HG03439 (cell line): ENCODE data around the gene GRIK4.

Source experiments
- ATAC-seq: cut with Tn5 transposase; IDR thresholded peaks from one replicate; pipeline ENCODE4 v1.9.1; 2021; ENCODE audit warnings: mild to moderate bottlenecking, moderate library complexity; ENCODE audit not compliant: unreplicated experiment

The GRIK4 gene

DNA sequence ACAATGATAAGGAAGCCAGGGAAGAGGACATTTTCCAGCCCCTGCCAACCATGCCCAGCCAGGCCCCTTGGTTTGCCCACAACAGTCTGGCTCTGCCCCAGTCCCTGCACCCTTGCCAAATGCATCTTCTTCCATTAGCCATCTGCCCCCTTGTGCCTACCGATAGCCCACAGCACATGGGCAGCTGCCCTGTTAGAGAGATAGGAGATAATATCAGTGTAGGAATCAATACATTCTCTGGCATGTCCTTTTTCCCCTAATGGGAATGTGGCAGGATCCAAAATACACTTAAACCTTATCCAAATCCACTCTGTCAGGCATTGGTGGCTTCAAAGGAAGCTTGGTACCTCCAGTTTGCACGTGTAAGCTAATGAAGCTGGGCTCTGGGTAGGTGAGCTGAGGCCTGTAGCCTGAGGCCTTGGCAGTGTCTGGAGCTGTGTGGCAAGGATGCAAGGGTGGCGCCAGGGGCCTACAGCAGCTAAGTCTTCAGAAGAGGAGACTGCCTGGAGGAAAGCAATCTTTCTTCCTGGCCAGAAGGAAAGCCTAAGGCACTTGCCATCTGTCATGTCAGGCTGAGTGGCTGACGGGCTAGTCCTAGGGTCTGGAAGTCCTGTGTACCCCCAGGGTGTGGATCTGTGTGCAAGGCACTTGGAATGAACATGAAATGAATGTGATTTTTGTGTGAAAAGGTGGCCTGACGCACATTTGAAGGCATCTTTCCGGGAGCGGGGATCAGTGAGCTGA, 348.2 kb downstream of the GRIK4 start:
- ATAC-seq, result no peak

DNA sequence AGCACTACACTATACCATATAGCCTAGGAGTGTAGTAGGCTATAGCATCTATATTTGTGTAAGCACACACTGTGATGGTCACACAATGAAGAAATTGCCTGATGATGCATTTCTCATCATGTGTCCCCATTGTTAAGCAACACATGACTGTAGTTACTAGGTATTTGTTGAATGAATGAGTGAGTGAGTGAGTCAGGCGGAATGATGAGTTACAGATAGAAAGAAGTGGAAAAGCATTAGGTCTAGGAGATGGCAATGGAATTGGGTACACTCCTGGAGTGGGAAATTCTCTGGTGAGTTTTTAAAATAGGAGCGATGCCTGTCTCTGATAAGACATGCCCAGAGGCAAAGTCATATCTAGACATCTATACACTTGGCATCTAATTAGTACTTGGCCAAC, 351.8 kb downstream of the GRIK4 start:
- no peak for ATAC-seq

DNA sequence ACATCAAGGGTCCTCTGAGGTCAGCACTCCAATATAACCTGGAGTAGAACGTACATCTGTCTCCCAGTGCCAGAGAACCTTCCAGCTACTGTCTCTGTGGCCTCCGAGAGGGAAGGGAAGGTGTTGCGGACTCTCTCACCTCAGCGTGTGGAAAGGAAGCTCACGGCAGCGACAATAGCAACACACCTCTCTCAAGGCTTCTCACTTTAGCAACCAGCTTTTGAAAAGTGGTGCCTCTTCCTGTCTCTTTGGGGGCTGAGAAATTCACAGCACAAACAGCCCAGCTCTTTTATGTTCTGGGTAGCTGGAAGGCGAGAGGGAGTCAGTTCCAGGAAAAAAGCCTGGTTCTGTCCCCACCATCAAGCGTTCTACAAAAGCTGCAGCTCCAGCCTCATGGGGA, 355.5 kb downstream of the GRIK4 start:
- ATAC-seq, result no peak

DNA sequence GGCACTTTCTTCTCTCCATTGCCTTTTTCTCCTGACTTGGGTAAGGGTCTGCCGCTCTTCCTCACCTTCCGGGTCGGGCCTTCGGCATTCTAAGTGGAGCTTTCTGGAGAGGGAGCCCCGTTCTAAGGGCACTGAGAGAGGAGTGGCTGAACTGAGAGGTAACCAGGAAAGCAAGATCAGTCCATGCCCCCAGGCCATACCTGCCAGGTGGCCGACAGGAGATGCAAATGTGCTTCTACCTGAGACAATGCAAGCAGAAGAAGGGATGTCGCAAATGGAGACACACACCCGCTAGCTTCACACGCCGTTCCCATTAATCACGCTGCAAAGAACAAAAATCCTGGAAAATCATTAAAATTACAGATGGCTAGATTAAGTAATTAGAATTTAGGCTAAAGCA, 356.0 kb downstream of the GRIK4 start:
- ATAC-seq, result no peak

DNA sequence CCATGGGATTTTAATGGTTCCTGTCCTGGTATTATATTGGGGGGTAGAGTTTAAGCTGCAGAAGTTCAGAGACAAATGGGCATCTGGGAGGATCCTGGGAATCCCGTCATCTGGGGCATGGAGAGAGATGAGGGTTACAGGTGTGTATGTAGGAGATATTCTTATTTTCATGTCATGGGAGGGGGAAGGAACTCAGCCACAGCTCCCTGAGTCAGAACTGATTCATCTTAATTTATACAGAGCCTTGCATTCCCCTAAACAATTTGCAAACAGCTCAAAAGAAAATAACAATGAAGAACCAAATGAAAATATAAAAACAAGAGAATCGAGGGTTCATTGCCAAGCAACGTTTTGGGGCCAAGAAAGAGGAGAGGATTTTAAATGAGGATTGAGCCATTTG, 356.4 kb downstream of the GRIK4 start:
- no peak for ATAC-seq

DNA sequence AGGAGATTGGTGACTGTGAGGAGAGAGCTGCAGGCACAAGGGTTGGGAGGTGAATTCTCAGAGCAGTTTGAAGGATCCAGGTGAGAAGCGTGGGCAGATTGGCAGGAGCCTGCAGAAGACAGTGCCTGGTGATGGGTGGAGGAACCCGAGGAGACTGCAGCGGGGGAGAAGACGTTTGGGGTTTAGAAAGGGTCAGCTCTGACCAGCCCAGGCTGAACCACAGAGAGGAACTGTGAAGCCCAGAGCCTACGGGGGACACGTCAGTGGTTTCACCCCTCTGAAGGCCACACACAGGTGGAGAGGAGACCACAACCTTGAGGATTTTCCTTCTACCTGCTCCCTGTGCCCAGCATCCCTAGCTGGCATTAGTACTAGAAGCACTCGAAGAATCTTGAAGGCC, 357.5 kb downstream of the GRIK4 start:
- ATAC-seq, result no peak

DNA sequence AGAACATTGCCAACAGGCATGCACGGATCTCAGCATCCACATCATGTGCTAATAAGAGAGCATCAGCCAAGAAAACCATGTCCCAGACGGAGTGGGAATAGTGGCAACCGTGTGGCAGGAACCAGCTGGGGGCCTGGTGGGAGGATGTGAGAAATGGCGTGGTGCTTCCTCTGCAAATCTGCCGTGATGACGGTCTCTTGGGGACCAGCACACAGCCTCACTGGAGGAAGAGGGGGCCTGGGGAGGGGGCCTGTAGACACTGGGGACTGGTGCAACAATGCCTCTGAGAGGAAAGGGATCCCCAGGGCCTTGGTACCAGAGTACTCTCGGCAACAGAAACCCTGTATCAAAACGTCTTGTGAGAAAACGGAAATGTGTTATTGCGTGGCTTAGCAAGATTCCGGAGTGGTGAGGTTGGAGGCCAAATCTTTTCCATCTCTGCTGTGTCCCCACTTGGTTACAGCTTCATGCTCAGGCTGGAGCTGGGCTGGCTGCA, 358.0 kb downstream of the GRIK4 start:
- ATAC-seq, result no peak

DNA sequence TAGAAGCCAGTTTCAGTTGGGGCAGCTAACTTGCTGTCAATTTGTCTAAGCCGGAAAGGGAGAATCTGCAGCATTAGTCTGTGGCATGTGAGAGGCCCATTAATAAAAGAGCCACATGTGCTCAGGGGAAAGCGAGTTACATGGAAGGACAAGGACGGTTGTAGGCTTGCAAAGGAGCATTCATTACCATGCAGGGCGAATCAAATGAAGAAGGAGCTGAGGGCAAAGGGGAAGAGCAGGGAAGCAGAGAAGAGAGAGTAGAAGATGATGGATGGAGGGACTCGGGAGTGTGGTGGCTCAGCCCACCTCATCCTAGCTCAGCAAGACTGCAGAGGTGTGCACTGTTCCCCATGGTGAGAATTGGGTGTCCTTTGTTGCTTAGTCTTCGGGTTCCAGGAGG, 359.6 kb downstream of the GRIK4 start:
- ATAC-seq, result no peak

DNA sequence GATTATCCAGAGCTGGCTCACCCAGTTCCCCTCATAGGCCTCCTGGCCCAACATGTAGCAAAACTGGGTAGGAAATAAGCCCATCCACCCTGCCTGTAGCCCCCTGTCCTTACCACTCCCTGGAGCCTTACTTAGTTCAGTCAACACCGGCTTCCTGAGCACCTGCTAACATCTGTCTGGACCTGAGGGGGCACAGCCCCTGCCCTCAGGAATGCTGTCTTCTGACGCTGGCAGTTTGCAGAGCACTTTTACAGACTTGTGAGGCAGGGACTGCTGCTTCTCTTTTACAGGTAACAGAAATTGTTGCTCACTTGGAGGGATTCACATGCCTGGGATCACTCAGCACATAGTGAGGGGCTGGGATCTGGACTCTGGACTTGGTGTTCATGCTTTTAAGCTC, 360.4 kb downstream of the GRIK4 start:
- no peak for ATAC-seq

DNA sequence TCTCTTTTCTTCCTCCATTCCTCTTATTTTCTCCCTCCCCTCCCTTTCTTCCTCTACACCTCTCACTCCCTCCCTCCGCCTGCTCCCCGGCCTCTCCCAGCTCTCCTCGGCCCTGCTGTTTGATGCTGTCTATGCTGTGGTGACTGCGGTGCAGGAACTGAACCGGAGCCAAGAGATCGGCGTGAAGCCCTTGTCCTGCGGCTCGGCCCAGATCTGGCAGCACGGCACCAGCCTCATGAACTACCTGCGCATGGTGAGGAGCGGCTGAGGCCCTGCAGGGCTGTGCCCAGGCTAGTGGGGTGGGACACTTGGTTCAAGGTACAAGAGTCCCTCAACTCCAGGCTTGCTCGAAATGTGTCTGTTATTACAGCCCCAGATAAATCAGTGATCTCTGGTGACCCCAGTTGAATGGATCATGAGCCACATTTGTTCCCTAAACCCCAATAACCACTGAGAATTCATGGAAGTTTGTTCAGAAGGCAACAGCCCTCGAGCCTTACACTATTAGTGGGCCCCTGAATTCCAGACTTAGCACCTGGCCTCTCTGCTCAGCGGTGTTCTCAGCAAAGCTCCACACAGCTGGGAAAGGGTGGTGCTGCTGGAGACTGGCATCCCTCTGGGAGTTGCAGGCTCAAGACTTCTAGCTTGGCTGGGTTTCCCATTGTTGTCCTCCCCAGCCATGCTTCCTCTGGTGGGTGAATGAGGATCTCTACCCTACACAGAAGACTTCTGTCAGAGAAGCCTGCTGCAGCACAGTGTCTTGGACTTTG, 362.6 kb downstream of the GRIK4 start:
- no peak for ATAC-seq

DNA sequence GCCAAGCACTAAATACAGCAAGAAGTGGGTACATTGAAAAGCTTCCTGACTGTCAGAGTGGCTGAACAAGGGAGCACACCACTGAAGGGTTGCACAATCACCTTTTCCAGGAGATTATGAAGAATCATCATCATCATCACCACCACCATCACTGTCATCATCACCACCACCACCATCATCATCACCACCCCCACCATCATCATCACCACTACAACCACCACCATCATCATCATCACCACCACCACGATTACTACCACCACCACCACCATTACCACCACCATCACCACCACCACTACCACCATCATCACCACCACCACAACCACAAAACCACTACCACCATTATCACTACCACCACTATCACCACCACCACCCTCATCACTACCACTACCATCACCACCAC, 364.4 kb downstream of the GRIK4 start:
- no peak for ATAC-seq

DNA sequence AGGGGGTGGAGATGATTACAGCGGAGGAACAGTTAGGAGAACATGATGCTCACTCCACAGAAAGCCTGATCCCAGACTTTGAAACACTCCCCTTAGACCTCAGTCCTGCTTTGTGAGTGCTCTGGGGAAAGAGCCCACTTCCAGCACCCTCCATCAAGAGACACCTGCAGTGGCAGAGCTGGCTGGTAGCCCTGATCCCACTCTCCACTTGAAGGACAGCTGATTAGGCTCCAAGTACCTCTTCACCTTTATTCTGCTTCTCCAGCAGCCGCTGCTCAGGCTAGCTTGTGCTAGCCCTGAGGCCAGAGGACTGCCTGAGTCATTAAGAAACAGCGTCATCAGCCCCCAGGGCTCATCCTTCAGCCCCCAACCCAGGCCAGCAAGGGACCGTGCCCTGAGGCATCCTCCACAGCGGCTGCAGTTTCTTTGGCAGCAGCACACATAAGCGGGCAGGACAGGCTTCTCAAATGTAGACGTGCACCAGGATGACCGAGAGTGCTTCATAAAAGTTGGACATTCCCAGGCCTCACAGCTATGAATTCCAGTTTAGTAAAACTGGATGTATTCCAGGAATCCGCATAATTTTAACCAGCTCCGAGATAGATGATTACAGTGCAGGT, 366.3 kb downstream of the GRIK4 start:
- ATAC-seq, result no peak

DNA sequence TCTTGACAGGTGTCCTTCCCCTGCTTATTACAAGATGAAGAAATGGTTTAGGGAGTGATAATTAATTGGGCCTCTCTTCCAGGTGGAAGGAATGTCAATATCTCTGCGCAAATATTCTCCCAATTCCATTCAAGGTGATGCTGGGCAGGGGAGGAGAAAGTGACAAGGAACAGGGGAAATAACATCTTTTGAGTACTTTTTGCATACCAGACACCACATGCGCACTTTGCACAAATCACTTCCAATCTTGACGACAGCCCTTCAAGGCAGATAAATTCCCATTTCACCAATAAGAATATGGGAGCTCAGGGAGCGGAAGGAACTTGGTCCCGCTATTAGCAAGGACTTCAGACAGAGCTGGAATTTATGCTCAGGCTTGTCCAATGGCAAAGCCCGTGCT, 367.2 kb downstream of the GRIK4 start:
- no peak for ATAC-seq

DNA sequence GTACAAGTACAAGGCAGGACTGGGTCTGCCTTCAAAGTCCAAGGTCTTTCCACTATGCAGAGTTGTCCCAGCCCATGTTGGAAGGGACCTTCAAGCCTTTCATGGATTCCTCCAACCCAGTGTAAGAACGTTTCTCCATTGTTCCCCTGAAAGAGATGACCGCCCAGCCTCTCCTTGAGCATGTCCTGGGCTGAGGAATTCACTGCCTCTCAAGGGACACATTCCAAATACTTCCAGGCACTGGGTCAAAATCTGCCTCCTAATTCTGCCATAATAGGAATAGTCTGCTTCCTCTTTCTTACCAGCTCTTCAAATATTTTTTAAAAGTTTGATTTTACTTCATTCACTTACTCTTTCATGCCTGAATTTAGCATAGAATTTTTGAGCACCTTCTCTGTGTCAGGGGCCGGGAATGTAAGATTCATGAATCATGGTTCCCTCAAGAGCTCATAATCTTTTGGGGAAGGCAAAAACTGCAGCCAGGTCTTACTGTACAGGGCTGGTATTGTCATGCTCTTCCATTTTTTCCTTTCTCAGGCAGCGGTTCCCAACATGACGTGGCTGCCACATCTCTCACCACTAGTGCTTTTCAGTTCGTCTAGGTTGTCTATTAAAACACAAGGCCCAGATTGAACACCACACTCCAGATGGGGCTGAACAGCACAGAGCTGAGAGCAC, 369.1 kb downstream of the GRIK4 start:
- ATAC-seq, result no peak

DNA sequence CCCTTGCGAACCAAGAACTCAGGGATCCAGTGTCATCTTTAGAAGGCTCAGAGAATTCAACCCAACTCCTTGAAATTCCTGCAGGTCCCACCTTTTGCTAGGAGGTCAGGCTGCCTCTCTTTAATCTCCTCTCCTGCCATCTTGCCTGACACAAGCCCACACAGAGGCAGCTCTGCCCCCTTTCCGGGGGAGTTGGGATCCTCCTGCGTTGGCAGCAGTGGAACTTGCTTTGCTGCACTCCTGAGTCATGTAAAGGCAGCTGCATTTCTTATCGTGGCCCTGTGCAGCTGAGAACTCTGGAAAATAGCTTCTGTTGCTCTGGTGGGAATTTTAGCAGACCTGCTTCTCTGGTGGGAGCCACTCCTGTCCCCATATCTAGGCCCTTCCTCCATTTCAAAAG, 370.0 kb downstream of the GRIK4 start:
- no peak for ATAC-seq

DNA sequence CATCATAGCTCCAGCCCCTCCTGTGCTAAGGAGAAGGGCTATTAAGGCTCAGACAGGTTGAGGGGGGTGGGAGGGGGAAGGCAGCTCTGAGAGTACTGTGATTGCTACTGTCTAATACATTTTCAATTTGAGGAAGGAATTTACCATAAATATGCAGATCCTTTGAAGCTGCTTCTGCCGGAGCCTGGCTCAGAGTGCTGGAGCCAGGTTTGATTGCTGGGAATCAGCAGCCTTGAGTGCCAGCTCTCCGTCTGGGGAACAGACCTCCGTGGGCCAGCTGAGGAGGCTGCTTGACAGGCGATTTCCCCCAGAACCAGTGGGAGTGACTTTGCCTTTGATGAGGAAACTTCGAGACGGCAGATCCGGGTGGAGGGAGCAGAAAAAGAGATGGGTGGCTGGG, 370.6 kb downstream of the GRIK4 start:
- no peak for ATAC-seq

DNA sequence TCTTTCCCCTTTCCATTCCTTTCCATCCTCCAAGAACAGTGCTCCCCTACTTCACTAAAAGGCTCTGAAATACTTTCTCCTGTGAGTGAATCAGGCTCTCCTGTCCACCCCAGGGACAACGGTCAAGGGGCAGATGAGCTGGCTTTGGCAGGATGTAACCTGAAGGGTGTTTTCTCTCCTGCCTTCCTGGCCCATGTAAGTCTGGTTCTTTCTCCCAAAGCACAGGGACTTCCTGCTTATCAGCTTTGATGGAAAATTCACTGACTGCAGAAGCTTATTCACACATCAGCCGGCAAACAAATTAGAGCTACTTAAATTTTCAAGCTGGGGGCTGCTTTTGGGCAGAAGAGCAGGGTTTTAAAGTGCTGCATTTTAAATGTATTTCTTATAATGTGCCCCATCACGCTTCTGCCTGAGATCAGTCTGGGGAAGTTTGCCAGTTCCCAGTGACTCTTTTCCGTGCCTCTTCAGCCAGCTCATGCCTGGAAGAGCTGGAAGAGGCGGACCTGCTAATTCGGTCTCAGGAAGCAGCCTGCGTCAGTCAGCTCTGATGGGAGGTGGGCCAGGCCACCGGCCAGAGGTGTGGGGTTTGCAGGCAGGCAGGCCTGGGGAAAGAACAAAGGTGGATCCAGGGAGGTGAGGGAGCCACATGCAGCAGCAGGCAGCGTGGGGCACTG, 372.0 kb downstream of the GRIK4 start:
- no peak for ATAC-seq

DNA sequence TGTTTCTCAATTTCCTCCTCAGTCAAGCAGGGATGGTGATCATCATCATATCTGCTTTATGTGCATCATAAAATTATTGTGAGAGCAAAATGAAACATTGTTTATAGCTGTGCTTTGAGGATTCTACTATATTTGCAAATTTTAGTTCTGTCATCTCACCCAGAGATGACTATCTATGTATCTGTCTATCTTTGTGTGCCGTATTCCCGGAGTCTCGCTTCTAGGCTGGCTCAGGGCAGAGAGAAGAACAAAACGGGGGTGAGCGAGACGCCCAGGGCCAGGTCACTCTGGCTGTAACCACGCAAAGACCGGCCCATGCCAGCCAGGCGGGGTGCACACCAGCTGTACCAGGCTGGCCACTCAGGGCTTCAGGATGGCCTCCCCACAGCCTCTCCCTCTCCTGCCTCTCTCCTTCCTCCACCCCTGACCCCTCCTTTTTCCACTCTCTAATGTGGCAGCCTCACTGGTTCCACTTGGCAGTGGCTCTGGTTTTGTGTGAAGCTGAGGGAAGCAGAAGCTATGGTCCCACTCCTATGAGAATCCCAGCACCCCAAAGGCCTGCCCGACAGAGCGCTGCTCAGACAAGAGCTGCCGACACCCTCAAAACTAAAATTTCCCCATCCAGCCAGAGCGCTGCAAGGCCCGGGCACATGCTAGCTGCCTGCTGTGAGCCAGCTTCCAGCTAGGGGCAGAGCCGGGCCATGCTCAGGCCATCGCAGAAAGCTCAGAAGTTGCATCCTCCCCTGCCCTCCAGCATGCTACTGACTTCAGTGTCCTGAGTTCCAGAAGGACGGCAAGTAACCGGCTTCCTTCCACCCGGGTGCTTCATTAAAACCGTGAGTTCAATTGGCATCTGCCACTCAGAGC, 372.8 kb downstream of the GRIK4 start:
- no peak for ATAC-seq

DNA sequence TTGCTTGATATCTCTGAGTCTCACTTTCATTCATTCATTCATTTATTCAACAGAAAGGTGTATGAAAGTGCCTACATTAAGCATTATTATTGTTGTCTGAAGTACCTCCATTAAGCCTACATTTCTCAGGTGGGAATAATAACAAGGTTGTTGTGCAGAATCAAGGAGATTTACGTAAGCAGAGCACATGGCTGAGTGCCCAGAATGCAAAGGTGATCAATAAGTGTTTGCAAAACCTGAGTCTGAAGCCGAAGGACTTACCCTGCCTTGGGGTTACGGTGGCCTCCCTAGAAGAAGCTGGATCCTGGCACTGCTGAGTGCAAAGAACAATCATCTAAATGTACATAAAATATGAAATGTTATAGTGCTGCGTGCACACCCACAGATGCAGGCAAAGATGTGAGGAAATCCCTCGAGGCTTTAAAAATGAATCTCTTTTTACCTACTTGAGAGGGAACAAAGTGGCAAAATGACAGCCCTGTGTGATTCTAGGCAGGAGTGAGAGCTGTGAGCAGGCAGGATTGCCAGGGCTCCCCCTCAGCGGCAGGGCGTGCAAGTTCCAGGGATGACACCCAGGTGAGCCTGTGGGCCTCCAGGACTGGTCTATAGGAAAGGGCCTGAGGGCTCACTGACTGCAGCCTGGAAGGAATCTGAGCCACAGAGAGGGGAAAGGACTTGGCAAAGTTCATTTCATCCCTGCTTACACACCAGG, 379.2 kb downstream of the GRIK4 start:
- ATAC-seq, result no peak
